SK-MEL-5 (cell line): ENCODE results near the gene SNN. TPM values are rescaled to one million over a fixed set of nuclear protein-coding genes. Genes with fewer than 3 reads are reported as not detected.
A peak's percentile ranks its signal among the peaks of the same experiment; 100 is the strongest.

Experiments
- DNase-seq: peaks from one replicate; pipeline ENCODE4 v3.0.0-alpha.2; 2016; ENCODE audit warnings: low read depth, low spot score
- in situ Hi-C: cut with HindIII; loops from 2 replicates; pipeline ENCODE4 v1.10.0; 2016; ENCODE audit warnings: low sequenced_read_pairs, high pct_unique_total_duplicates, low pct_unique_long_range_greater_than_20kb
- total RNA-seq: library from RNA; depleted of rRNA; stranded (reverse); fragments of >200 nt; shearing (Covaris generic); gene quantifications from 2 replicates; pipeline ENCODE4 v1.2.3, GENCODE V29; 2014

SNN gene
- total RNA-seq, 1 experiment from 2014 or later, result 23.7 TPM

- in situ Hi-C loops, result no loop called here
- no peak for DNase-seq
Observed at GRCh38 chr16:11686713-11687380, 18.6 kb downstream of the SNN start.

GRCh38 chr16:11687601-11688519 is 19.6 kb downstream of the SNN start:
- in situ Hi-C loops, result no loop called here
- DNase-seq, result no peak

- in situ Hi-C loops, result no loop called here
Observed at GRCh38 chr16:11688520-11688886, 20.2 kb downstream of the SNN start.

GRCh38 chr16:11689031-11689840 is 21.0 kb downstream of the SNN start:
- in situ Hi-C loops, result no loop called here
- DNase-seq, result no peak

More at GRCh38 chr16:11688520-11688886, 20.2 kb downstream of the SNN start:
- no peak for DNase-seq

- DNase-seq, result no peak
- in situ Hi-C loops, result no loop called here
Observed at GRCh38 chr16:11691235-11691634, 23.0 kb downstream of the SNN start.

- in situ Hi-C loops, result no loop called here
- DNase-seq, result no peak
Observed at GRCh38 chr16:11691771-11692170, 23.5 kb downstream of the SNN start.

GRCh38 chr16:11692171-11692570 is 23.9 kb downstream of the SNN start:
- DNase-seq, result no peak
- in situ Hi-C loops, result no loop called here

GRCh38 chr16:11692651-11693050 is 24.4 kb downstream of the SNN start:
- DNase-seq, result no peak
- in situ Hi-C loops, result no loop called here

GRCh38 chr16:11696266-11697012 is 28.2 kb downstream of the SNN start:
- in situ Hi-C loops, result no loop called here
- no peak for DNase-seq

- DNase-seq, result no peak
- in situ Hi-C loops, result no loop called here
Observed at GRCh38 chr16:11697319-11697718, 29.1 kb downstream of the SNN start.

GRCh38 chr16:11698271-11698689 is 30.0 kb downstream of the SNN start:
- peak; percentile 6 for DNase-seq

GRCh38 chr16:11699234-11699894 is 31.1 kb downstream of the SNN start:
- DNase-seq, result no peak
- in situ Hi-C loops, result no loop called here

More at GRCh38 chr16:11698271-11698689, 30.0 kb downstream of the SNN start:
- in situ Hi-C loops, result no loop called here

- in situ Hi-C loops, result no loop called here
Observed at GRCh38 chr16:11700264-11701029, 32.2 kb downstream of the SNN start.

GRCh38 chr16:11705311-11706025 is 37.2 kb downstream of the SNN start:
- in situ Hi-C loops, result no loop called here
- DNase-seq, result no peak

More at GRCh38 chr16:11700264-11701029, 32.2 kb downstream of the SNN start:
- no peak for DNase-seq

GRCh38 chr16:11706180-11706742 is 38.0 kb downstream of the SNN start:
- no peak for DNase-seq
- in situ Hi-C loops, result no loop called here
